DND-41 (cell line): ENCODE data around the gene NRARP.

Source experiments
- CTCF ChIP-seq: IDR thresholded peaks from 2 replicates; pipeline ENCODE4 v1.5.1; 2012; ENCODE audit warnings: borderline replicate concordance, low read length, moderate library complexity, mild to moderate bottlenecking; ENCODE audit not compliant: poor library complexity, severe bottlenecking; ENCODE audit errors: extremely low read depth
- EZH2 ChIP-seq: IDR thresholded peaks from 3 replicates; pipeline ENCODE4 v1.6.1; 2012; ENCODE audit warnings: borderline replicate concordance, low read depth, mild to moderate bottlenecking, moderate library complexity, low read length, inconsistent platforms; ENCODE audit not compliant: severe bottlenecking

GRCh38 chr9:137273095-137273490 lies 29.0 kb downstream of the NRARP start:
- TF ChIP-seq CTCF (no peak), EZH2 (no peak)
